ENCODE measurements around the gene GLI1.

GRCh38 chr12:57475271-57476161 lies 15.9 kb downstream of the GLI1 start:
- no peak for TF ChIP-seq CREB5 (CRISPR knock-in tag; IDR thresholded peaks at IDR 0.05; ENCODE audit: low read depth)
- no peak for TF ChIP-seq ZFP3 (CRISPR knock-in tag; IDR thresholded peaks at IDR 0.05)
- no peak for TF ChIP-seq TOX (CRISPR knock-in tag; IDR thresholded peaks at IDR 0.05; ENCODE audit: borderline replicate concordance)
- TF ChIP-seq PATZ1 (CRISPR knock-in tag; IDR thresholded peaks at IDR 0.05; ENCODE audit: borderline replicate concordance), result no peak
- no peak for TF ChIP-seq ZC3H10 (CRISPR knock-in tag; IDR thresholded peaks at IDR 0.05)
- no peak for TF ChIP-seq ZNF8 (CRISPR knock-in tag; IDR thresholded peaks at IDR 0.05)
- no peak for TF ChIP-seq OSR1 (CRISPR knock-in tag; IDR thresholded peaks at IDR 0.05)
- no peak for TF ChIP-seq ESRRG (CRISPR knock-in tag; IDR thresholded peaks at IDR 0.05)
- TF ChIP-seq BACH2 (CRISPR knock-in tag; IDR thresholded peaks at IDR 0.05; ENCODE audit: borderline replicate concordance), result no peak

Measured in SK-N-SH treated with all-trans-retinoic acid at 6 μM for 48 hours (cell line).